SU-DHL-6 (cell line): ENCODE measurements around the gene MEF2A.
"Not testable (repeated sequence)": the region's sequence is repeated elsewhere in the genome, so short reads cannot be mapped to it uniquely, and the experiment has no call there.

Source experiments
- H2AFZ ChIP-seq: fragments of 200-600 bp; sonication (generic); 2 replicates; pipeline ENCODE4 v1.6.1; 2014; ENCODE audit warnings: low read depth, mild to moderate bottlenecking, moderate library complexity, mixed read lengths, antibody characterized with exemption, low read length; ENCODE audit not compliant: severe bottlenecking
- H3F3A ChIP-seq: fragments of 200-600 bp; shearing (Covaris generic); 2 replicates; pipeline ENCODE4 v1.6.0; 2016; ENCODE audit warnings: antibody characterized with exemption, mild to moderate bottlenecking; ENCODE audit not compliant: insufficient read depth
- H3K27ac ChIP-seq: fragments of 200-600 bp; sonication (generic); 2 replicates; pipeline ENCODE4 v1.5.1; 2016; ENCODE audit warnings: low read depth, mild to moderate bottlenecking, low read length, moderate library complexity, mixed read lengths
- H3K27me3 ChIP-seq: fragments of 200-600 bp; sonication (generic), shearing (Covaris generic); 2 replicates; pipeline ENCODE4 v1.6.0; 2014; ENCODE audit warnings: mild to moderate bottlenecking, low read length
- H3K36me3 ChIP-seq: fragments of 200-600 bp; sonication (generic); 2 replicates; pipeline ENCODE4 v1.6.1; 2014; ENCODE audit warnings: mild to moderate bottlenecking, low read length, mixed read lengths
- H3K4me2 ChIP-seq: fragments of 300-600, 200-600 bp; shearing (Covaris generic), sonication (generic); 2 replicates; pipeline ENCODE4 v1.6.0; 2014; ENCODE audit warnings: low read length, low read depth, mild to moderate bottlenecking; ENCODE audit not compliant: poor library complexity, severe bottlenecking
- H3K4me3 ChIP-seq: fragments of 200-600 bp; sonication (generic); 2 replicates; pipeline ENCODE4 v1.5.1; 2014; ENCODE audit warnings: antibody characterized with exemption, low read length, mild to moderate bottlenecking, mixed read lengths; ENCODE audit not compliant: insufficient read depth, poor library complexity, severe bottlenecking
- H3K79me2 ChIP-seq: fragments of 200-600 bp; sonication (generic); 2 replicates; pipeline ENCODE4 v1.6.1; 2014; ENCODE audit warnings: mild to moderate bottlenecking, low read length, moderate library complexity; ENCODE audit not compliant: insufficient read depth
- H3K9ac ChIP-seq: fragments of 200-600 bp; sonication (generic); 2 replicates; pipeline ENCODE4 v1.7.0; 2014; ENCODE audit warnings: mild to moderate bottlenecking, low read length
- H3K9me2 ChIP-seq: fragments of 200-600 bp; sonication (generic); replicated peaks from 2 replicates; pipeline ENCODE4 v1.6.1; 2014; ENCODE audit warnings: low read length; ENCODE audit not compliant: insufficient read depth
- H3K9me3 ChIP-seq: fragments of 200-600 bp; sonication (generic); 2 replicates; pipeline ENCODE4 v1.6.1; 2014; ENCODE audit warnings: low read length, mixed read lengths; ENCODE audit not compliant: insufficient read depth
- H4K20me1 ChIP-seq: fragments of 200-600 bp; sonication (generic); 2 replicates; pipeline ENCODE4 v1.6.1; 2014; ENCODE audit warnings: low read depth, mild to moderate bottlenecking, antibody characterized with exemption, low read length, moderate library complexity, mixed read lengths
- CTCF ChIP-seq: fragments of 200-600 bp; sonication (generic); IDR thresholded peaks from one replicate; pipeline ENCODE4 v1.5.1; 2017; ENCODE audit warnings: antibody characterized with exemption, mild to moderate bottlenecking, low read length, moderate library complexity; ENCODE audit not compliant: insufficient read depth, poor library complexity, severe bottlenecking
- EZH2phosphoT487 ChIP-seq: fragments of 200-600 bp; sonication (generic), shearing (Covaris generic); conservative IDR thresholded peaks from 2 replicates; pipeline ENCODE4 v1.6.1; 2018; ENCODE audit warnings: mild to moderate bottlenecking, antibody characterized with exemption, low read length, moderate library complexity, mixed read lengths

Gene MEF2A

GRCh38 chr15:99662903-99663302 lies 97.1 kb downstream of the MEF2A start:
- no peaks in the 10 kb centered on the region for H3K9me3 ChIP-seq
- H4K20me1 ChIP-seq, result no peaks in the 10 kb centered on the region
- TF ChIP-seq CTCF, result no peak
- no peak for TF ChIP-seq EZH2phosphoT487
- H3K4me3 ChIP-seq, result no peak overlapping the region
- 0 out of 2 replicates have a peak, but pooled peaks cover 3% of the 10 kb centered on the region for H3K79me2 ChIP-seq
- H3K9ac ChIP-seq, result no peak overlapping the region
- no peaks in the 10 kb centered on the region for H3F3A ChIP-seq
- H3K27me3 ChIP-seq, result no peaks in the 10 kb centered on the region
- no peaks in the 10 kb centered on the region for H3K9me2 ChIP-seq
- no peak overlapping the region for H3K27ac ChIP-seq
- peaks cover 11% of the 10 kb centered on the region for H3K36me3 ChIP-seq
- no peak overlapping the region for H2AFZ ChIP-seq
- H3K4me2 ChIP-seq, result no peak overlapping the region

- not testable (repeated sequence) for H3K79me2 ChIP-seq, H3K27ac ChIP-seq, H4K20me1 ChIP-seq, H3K9me3 ChIP-seq, H3K9me2 ChIP-seq, H3K4me2 ChIP-seq, H3K4me3 ChIP-seq, H3F3A ChIP-seq, H3K27me3 ChIP-seq, H2AFZ ChIP-seq, H3K9ac ChIP-seq
- peaks cover 10% of the 10 kb centered on the region; the same call in 1 of the 2 replicates for H3K36me3 ChIP-seq
These were observed 100.3 kb downstream of the MEF2A start for GRCh38 chr15:99666073-99666472.

DNA sequence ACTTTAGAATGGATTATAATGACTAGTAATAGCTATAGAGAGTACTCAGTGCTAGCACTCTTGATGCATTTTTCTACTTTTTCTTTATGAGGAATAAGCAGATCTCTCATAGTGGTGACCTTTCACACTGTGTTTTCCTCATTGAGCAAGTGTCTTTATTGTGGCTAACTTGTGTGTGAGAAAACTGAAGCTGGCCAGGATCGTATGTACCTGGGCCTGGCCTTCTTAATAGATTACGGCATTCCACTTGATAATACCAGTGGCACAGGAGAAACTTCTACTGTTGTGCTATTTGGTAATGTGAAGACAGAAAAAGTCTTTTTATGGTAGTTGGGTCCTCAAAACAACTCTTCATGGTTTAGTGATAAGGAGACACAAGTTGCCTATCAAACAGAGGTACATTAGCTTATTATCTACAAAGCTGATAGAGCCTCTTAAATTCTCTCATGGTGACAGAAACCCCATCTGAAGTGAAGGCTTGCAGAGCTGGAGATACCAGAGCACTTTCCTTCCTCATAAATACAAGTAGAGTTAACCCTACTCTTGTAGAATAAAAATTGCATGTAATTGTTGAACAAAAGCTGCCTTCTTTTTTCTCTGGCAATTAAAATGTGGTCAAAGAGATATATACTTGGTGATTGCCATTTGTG lies 102.9 kb downstream of the MEF2A start:
- 0 out of 2 replicates have a peak, but pooled peaks cover 3% of the 10 kb centered on the region for H3K79me2 ChIP-seq
- H3K27ac ChIP-seq, result no peak overlapping the region
- no peak overlapping the region for H3K9ac ChIP-seq
- no peaks in the 10 kb centered on the region for H4K20me1 ChIP-seq
- no peak overlapping the region for H3K4me3 ChIP-seq
- H3F3A ChIP-seq, result no peaks in the 10 kb centered on the region
- H3K9me2 ChIP-seq, result no peaks in the 10 kb centered on the region
- TF ChIP-seq CTCF (no peak), EZH2phosphoT487 (no peak)
- no peak overlapping the region for H2AFZ ChIP-seq
- no peaks in the 10 kb centered on the region for H3K27me3 ChIP-seq
- peaks cover 14% of the 10 kb centered on the region; the same call in 1 of the 2 replicates for H3K36me3 ChIP-seq
- no peaks in the 10 kb centered on the region for H3K9me3 ChIP-seq
- no peak overlapping the region for H3K4me2 ChIP-seq

- Histone ChIP-seq H3K36me3 (peaks cover 9% of the 10 kb centered on the region; the same call in 1 of the 2 replicates), H3K4me3 (no peak overlapping the region)
These were observed 103.5 kb downstream of the MEF2A start for GRCh38 chr15:99669250-99669649.

More at GRCh38 chr15:99669250-99669649, 103.5 kb downstream of the MEF2A start:
- Histone ChIP-seq H3K9ac (no peak overlapping the region), H2AFZ (no peak overlapping the region), H3K79me2 (0 out of 2 replicates have a peak, but pooled peaks cover 3% of the 10 kb centered on the region), H3F3A (no peaks in the 10 kb centered on the region), H3K9me2 (no peaks in the 10 kb centered on the region), H3K27me3 (no peaks in the 10 kb centered on the region), H4K20me1 (no peaks in the 10 kb centered on the region), H3K27ac (no peak overlapping the region), H3K4me2 (no peak overlapping the region), H3K9me3 (no peaks in the 10 kb centered on the region)
- TF ChIP-seq EZH2phosphoT487, result no peak
